ENCODE results near the gene OTOG.

Gene OTOG

DNA sequence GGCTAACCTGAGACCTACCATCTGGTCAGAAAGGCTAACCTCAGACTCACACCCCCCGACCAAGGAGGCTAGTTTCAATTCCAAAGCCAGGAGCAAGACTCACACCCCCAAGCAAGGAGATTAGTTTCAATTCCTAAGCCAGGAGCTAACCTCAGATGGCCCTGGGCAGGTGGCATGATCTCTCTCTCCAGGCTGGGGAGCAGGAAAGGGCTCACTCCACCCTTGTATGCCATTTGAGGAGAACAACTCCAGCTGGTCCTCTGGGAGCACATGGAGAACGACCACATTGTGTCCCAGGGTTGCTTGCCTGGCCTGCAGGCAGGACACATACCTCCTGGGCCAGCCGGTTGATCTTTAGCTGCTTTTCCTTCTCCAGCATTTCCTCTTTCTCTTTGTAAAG, 35.5 kb upstream of the OTOG start:
- no peak for DNase-seq (ENCODE audit: low read depth)
- no peak overlapping the region for H3K4me3 ChIP-seq (ENCODE audit: low read length)
- TF ChIP-seq, protein P1, sequence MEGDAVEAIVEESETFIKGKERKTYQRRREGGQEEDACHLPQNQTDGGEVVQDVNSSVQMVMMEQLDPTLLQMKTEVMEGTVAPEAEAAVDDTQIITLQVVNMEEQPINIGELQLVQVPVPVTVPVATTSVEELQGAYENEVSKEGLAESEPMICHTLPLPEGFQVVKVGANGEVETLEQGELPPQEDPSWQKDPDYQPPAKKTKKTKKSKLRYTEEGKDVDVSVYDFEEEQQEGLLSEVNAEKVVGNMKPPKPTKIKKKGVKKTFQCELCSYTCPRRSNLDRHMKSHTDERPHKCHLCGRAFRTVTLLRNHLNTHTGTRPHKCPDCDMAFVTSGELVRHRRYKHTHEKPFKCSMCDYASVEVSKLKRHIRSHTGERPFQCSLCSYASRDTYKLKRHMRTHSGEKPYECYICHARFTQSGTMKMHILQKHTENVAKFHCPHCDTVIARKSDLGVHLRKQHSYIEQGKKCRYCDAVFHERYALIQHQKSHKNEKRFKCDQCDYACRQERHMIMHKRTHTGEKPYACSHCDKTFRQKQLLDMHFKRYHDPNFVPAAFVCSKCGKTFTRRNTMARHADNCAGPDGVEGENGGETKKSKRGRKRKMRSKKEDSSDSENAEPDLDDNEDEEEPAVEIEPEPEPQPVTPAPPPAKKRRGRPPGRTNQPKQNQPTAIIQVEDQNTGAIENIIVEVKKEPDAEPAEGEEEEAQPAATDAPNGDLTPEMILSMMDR (conservative IDR thresholded peaks at IDR 0.05; ENCODE audit: low read depth, low read length): no peak

DNA sequence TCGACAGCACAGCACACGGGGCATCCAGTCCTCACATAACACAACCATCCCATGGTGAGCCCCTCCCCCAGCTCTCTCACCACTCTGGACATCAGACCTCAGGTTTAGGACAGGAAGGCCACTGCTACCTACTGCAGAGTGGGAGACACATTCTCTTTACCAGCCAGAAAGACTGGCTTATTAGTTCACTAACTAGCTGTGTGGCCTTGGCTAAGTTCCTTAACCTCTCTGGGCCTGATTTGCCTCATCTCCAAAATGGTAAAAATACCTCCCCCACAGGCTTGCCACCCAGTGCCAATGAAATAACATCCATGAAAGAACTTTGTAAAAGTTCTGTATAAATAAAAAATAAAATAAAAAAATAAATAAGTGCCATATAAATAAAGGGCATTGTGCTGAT, 35.0 kb upstream of the OTOG start:
- no peak overlapping the region for H3K4me3 ChIP-seq (ENCODE audit: low read length)
- TF ChIP-seq, protein P1 (conservative IDR thresholded peaks at IDR 0.05; ENCODE audit: low read depth, low read length): no peak
- DNase-seq (ENCODE audit: low read depth): no peak

DNA sequence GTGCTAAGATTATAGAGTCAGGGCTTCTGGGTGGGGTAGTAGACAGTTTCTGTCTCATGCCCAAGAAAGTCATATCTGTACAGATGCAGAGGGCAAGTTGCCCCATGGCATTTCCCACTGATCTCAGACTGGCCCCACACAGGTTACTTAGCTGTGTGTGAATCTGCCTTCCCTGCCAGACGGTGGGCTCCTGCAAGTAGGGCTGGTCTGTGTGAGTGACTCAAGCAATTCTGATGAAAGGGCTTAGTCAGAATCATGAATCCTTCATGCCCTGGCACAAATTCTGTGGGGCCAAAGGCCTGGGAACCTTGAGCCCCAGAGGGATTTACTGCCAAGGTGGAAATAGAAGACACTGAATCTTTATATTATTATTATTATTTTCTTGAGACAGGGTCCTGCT, 33.2 kb upstream of the OTOG start:
- TF ChIP-seq, protein P1 (conservative IDR thresholded peaks at IDR 0.05; ENCODE audit: low read depth, low read length): no peak
- DNase-seq (ENCODE audit: low read depth): no peak
- H3K4me3 ChIP-seq (ENCODE audit: low read length): no peak overlapping the region

DNA sequence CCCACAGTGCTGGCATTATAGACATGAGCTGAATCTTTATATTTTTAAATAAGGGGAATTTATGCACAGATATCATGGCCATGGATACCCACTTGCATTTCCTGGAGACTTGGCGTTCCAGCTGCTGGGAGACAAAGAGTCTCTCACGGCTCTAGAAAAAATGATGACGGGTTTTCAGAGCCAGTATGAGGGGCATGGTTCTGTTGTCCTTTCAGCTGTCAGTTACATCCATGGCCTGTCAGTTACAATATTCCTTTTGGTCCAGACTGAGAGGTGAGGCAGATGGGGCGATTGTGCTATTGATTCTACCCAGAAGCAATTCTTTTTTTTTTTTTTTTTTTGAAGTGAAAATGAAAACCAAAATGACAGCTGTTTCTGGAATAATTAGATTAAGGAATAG, 32.6 kb upstream of the OTOG start:
- no peak overlapping the region for H3K4me3 ChIP-seq (ENCODE audit: low read length)
- DNase-seq (ENCODE audit: low read depth): no peak
- TF ChIP-seq, protein P1 (conservative IDR thresholded peaks at IDR 0.05; ENCODE audit: low read depth, low read length): no peak

DNA sequence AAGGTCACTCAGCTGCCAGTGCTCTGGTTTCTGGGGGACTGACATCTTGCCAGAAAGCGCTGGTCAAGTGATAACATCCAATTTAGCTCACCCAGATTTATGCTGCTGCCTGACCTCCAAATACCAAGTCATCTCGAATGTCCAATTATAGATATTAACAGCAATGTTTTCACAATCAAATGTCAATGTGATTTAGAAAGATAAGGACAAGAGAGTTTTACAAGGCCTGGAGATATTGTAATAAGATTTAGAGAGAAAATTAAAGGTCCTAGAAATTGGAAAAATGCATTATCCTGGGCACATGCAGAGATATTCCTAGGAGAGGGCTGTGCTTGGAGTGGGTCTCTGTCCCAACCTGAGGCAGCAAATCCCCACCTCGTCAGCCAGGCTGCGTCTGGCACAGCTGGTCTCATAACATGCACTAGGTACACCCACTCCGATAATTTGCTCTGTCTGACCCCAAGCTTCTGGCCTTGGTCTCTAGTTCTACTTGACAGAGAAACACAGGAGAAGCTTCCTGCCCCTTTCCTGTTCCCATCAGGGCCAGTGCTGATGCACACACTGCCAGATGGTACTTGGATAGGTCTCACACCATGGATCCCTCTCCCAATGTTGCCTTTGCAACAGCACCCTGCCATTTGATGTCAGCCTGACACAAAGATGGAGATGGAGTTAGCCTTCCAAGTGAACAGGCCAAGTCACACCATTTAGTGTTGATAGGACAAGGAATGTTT, 31.4 kb upstream of the OTOG start:
- H3K4me3 ChIP-seq (ENCODE audit: low read length): no peak overlapping the region

DNA sequence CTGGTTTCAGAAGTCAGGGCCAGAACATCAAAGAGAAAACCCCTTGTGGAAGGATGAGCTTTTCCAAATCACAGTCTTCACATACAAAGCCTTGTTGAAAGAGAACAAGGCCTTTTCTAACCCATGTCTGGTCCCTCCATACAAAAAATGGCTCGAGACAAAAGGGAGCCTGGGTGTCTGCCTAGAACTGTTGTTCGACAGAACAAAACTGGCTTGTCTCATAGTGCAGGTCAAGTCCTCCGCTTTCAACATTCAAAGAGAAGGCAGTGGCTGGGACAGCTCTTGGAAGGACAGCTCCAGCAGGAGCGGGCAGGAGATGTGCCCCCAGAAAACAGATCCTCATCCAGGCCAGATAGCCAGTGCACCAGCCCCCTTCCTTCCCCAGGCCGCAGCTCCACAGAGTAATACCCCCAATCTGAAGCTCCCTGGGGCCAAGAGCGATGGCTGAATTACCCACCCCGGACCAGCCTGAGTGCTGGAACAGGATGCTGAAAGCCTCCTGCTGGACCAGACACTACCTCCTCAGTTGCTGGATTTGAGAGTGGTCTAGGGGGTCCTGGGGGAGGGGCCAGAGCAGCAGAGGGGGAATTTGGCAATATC, 30.4 kb upstream of the OTOG start:
- TF ChIP-seq, protein P1 (conservative IDR thresholded peaks at IDR 0.05; ENCODE audit: low read depth, low read length): no peak
- DNase-seq (ENCODE audit: low read depth): no peak
- no peak overlapping the region for H3K4me3 ChIP-seq (ENCODE audit: low read length)

More for the DNA sequence above, 31.4 kb upstream of the OTOG start:
- TF ChIP-seq, protein P1 (conservative IDR thresholded peaks at IDR 0.05; ENCODE audit: low read depth, low read length): no peak
- no peak for DNase-seq (ENCODE audit: low read depth)

DNA sequence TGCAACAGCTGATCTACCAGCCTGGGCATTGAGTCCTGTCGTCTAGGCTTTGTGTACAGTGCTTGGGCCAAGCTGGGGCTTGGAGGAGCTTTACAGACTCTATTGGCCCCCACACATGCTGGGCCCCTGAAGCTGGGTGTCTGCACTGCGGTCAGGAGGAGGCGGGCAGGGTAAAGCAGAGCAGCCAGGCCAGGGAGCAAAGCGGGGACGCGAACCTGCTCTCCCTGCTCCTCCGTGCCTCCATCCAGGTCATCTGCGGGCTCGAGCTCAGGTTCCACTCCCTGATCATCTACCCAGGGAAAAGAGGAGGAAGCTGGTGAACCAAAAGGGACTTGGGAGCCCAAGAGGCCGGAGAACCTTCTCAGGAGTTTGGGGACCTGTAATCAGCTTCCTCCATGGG, 29.9 kb upstream of the OTOG start:
- DNase-seq (ENCODE audit: low read depth): no peak
- H3K4me3 ChIP-seq (ENCODE audit: low read length): no peak overlapping the region
- TF ChIP-seq, protein P1 (conservative IDR thresholded peaks at IDR 0.05; ENCODE audit: low read depth, low read length): no peak

Data from retinal pigment epithelial cell (primary cell).